ENCODE results near the gene OXER1.

Gene OXER1

DNA sequence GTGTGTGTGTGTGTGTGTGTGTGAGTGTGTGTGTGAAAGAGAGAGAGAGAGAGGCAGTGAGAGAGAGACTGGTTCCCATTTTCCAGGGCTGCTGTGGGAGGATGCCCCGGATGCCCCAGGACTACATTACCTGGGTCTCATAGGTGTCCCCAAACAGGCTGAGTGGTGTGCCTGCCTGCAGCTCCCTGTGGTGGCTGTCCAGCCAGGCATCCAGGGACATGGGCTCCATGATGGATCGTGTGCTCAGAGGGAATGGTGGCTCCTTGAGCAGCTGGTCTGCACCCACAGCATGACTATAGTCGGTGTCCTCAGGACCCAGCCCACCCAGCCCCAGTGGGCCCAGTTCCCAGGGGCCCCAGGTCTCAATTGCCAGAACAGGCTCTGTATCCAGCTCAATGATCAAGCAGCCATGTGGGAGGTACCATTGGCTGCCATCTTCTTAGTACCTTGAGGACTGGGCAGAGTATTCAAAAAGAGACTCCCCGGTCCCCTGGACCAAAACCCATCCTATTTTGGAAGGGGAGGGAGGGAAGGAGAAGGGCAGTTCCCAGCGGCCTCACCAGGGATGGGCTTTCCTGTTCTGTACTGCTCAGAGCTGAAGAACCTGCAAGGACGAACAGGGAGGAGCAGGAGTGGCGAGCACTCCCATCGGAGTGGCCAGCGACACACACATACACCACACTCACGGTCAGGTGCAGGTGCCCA lies 5.8 kb upstream of the OXER1 start:
- DNase-seq (ENCODE audit: low read depth): no peak

DNA sequence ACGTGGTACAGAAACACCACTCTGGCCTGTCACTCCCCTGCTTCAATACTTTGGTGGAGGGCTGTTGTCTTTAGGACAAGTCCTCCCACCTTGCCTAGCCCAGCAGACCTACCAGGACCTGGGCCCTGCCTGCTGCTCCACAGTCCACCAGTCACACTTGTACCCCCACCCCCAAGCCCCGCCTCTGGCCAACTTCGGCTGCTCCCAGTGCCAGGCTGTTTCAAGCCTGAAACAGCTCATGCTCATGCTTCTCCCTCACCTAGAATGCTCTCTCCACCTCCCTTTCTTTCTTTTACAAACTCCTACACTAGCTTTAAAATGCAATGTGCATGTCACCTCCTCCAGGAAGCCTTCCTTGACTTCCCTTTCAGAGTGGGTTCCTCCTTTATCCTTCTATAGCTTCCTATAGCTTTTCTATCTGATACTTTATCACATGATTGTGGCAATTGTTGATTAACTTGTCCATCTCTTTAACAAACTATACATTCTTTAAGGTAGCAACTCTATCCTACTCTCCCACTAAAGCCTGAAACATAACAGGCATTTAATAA lies 4.8 kb upstream of the OXER1 start:
- DNase-seq (ENCODE audit: low read depth): no peak

DNA sequence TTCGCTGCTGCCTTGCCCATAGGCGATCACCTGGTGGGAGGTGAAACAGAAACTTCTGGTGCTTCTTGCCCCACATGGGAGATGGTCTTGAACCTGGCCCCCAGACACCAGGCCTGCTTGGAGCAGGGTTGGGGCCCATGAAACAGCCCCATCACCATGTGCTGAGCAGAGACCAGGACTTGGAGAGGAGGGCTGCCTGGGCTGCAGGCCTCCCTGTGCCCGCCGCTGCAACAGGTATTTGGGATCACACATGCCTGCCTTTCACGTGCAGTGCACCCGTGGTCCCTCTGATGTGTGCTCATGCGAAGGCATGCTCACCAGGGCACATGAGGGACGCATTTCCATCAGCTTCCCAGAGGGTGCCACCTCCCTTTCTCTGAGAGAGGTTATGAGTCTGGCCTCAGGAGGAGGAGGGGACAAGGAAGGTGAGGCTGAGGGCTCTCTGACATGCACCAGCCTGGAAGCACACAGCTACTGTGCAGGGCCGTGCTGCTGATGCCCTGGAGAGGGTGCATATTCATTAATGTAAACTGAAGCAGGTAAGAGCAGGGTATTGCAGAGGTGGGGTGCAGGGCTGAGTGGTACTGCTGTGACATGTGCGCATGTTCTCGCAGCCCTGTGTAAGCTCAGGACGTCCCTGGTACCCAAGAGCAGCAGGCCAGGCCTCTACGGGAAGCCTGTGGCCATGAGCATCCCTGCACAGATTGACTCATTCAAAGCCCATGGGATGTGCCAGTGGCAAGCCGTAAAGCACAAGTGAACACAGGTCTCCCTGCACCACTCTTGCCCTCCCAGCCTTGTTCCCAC lies 4.2 kb upstream of the OXER1 start:
- no peak for DNase-seq (ENCODE audit: low read depth)

DNA sequence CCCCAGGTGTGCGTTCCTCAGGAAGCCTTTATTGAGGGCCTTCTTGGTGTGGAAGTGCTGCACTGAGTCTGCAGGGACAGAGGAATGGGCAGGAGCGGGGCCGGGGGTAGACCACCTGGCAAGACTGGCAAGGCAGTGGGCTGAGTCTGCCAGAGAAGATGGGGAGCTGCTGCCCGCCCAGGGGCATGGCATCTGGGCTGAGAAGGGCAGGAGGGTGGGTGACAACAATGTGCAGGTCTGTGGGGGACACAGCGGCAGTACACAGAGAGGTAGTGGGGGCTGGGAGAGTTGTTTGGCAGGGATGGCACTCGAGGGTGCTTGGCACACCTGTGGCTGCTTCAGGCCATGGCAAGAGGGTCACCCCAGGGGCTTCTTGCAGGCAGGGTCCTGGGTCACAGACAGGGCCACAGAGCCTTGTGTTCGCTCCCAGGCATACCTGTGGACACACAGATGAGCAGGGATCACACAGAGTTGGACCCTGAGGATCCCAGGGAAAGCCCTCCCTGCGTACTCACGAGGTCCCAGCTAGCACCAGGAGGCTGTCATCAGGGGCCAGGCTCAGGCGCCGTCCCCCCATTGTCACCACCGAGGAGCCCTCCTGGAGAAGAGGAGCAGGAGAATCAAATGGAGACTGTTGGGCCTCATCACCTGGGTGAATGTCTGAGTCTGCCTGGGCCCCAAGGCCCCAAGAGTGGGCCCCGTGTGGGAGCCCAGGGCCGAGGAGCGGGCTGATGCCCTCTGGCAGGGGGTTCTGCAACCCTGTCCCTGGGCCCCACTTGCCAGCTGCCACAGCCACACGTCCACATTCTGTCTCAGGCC lies 3.4 kb upstream of the OXER1 start:
- no peak for DNase-seq (ENCODE audit: low read depth)

DNA sequence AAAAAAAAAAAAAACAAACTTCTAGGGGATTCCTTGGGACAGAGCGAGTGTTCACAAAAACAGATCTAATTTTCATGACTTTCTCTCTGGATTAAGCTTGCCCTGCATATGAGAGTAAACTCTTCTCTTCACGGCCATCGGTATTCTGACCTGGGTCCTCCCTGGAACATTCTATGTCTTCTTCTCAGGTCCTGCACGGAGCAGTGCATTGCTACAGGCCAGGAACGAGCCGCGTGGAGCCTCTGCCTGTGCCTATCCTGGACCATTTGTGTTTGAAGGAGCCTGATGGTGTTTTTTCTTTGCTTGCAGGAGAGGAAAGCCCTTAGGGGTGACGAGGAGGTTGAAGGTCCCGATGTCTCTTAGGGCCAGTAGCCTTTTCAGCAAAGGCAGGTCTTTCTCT lies 1.8 kb upstream of the OXER1 start:
- DNase-seq (ENCODE audit: low read depth): no peak

DNA sequence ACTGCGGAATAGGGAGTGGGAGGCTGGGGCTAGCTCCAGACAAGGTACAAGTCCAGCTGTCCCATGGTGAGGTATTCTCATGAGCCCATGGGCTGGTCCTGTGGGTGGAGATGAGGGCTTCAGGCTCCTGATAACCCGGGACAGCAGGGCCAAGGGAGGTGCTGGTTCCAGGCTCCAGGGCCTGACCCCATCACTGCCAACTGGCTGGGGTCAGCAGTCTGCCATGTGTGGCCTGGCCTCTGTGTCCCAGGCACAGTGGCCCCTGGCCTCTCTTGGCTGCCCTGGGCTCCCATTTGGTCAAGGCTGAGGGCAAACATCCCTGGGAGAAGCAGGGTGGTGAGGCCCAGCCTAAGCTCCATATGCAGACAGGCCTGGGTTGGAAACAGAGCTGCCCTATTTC lies 966 bp upstream of the OXER1 start:
- DNase-seq (ENCODE audit: low read depth): no peak

DNA sequence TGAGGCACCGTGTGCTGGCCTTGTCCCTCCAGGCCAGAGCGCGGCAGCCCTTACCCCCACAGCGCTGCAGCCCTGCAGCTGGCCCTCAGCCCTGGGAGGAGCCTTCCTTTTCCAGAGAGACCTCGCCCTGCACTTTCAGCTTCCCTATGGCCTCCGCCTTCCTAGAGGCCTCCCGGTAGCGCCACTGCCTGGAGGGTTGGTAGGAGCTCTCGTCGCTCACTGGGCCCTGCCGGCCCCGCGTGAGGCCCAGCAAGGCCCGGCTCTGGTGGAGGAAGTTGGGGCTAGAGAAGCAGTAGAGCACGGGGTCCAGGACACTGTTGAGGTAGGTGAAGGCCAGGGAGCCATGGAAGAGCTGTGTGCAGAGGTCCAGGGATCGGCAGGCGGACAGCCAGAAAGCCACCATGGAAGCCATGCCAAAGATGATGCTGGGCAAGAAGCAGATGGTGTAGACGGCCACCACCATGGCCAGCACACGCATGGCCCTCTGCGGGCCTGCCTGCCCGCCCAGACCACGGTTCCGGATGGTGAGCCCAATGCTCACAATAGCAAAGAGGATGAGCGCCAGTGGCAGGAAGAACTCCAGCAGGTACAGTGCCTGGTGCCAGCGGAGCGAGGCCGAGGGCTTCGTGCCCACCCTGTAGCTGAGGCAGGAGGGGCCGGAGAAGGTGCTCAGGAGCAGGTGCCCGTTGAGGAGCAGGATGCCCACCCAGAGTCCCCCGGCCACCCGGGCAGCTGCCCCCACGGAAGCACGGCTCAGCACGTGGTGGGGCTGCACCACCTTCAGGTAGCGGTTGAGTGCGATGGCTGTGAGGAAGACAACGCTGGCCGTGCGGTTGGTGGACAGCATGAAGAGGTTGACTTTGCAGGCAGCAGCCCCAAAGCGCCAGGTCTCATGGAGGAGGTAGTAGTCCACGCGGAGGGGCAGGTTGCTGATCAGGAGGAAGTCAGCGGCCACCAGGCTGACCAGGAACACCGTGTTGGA lies 821 bp downstream of the OXER1 start:
- DNase-seq (ENCODE audit: low read depth): no peak

DNA sequence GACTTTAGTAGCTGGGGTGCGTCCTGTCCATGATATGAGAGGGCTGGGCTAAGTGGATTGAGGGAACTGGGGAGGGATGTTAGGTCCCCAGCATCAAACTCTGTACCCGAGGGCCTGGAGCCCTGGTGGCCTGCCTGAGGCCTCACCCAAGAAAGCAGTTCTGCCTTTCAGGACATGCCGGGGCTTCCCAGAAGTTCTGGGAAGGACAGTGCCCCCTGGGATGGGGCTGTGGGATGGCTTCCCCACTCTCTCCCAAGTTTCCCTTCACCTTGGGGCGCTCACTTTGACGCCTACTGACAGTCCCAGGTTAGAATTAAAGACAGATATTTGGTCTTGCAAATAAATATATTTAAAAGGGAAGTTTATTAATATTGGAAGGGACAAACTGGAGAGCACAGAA lies 1.8 kb downstream of the OXER1 start:
- DNase-seq (ENCODE audit: low read depth): no peak

DNA sequence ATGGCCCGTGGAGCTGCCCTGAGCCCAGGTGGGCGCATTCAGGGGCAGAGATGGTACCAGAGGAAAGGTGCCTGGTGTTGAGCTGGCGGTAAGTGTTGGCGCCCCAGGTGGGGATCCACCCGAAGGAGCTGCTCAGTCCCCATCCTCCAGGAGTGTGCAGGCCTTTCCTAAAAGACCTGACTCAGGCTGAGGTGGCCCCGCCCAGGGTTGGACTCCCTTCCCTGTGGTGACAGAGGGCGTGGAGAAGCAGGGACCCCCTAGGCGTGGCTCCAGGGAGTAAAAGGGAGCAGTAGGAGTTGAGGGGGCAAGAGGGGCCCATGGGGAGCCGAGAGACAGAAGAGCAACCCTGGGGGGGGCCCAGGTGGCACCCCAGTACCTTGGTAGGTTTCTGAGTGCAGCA lies 2.4 kb downstream of the OXER1 start:
- DNase-seq (ENCODE audit: low read depth): no peak

DNA sequence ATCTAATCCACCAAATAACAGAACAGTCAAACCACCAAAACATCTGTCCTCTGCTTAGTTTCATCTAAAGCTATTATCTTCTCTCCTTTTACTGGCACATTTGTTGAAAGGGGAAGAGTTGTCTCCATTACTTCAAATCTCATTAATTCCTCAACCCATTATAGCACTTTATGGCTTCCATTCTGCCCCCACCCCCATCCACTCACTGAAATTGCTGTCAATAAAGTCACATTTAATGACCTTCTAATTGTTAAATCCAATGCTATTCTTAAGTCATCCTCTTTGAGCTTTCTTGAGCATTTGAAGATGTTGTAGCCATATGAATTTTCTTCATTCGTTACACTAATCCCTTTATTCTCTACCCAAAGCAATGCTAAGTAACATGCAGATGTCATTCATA lies 5.2 kb downstream of the OXER1 start:
- no peak for DNase-seq (ENCODE audit: low read depth)

DNA sequence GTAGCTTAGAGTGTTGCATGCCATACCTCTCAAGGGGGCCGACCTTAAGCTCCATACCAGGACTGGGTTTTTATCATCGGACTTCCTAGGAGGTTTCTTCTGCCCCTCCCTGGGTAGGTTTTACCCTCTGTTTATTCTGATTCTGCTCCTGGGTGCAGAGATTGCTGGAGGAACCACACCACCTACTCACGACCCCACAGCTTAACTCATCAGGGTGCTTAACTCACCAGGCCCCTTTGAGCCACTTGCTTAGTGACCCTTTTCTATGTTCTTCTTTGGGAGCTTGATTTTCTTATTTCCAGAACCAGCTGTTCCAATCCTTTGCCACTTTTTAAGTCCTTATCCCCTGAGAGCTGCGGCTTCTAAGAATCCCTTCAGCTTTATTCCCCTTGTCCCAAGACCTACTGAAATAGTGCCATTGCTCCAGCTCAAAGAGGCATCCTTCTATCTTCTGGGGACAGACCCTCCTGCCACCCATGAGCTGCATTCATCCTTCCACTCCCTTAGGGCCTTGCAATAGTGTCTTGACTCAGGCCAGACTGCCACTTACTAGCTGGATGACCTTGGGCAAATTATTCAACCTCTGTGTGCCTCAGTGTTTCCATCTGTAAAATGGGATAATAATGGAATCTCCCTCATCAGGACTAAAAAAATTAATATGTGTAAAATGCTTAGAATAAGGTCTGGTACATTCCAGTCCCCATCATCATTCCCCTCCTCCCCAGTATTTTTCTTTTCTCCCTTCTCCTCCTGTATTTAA lies 5.8 kb downstream of the OXER1 start:
- no peak for DNase-seq (ENCODE audit: low read depth)

DNA sequence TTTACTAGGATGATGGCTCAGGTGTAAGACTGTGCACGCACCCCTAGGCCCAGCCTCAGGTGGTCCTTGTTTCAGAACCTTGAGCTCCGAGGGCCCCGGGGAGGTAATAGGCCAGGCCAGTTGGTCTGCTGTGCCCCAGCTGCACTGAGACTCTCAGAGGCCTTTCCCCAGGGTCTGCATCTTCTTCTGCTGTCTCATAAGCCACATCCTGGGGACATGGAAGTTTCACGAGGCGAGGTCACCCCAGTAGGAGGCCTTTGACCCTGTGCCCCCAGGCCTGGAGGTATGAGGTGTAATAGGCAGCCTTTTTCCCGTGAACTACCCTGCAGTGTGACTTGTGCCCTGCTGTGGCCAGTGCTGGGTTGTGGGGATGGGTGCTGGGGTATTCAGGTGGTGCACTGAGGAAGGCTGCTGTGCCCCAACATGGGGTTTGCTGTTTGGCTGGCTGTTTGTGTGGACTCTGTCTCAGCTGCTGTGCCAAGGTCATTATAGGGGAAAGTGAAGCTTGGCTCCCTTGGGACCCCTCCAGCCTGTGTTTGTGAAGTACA lies 6.9 kb downstream of the OXER1 start:
- DNase-seq (ENCODE audit: low read depth): no peak

DNA sequence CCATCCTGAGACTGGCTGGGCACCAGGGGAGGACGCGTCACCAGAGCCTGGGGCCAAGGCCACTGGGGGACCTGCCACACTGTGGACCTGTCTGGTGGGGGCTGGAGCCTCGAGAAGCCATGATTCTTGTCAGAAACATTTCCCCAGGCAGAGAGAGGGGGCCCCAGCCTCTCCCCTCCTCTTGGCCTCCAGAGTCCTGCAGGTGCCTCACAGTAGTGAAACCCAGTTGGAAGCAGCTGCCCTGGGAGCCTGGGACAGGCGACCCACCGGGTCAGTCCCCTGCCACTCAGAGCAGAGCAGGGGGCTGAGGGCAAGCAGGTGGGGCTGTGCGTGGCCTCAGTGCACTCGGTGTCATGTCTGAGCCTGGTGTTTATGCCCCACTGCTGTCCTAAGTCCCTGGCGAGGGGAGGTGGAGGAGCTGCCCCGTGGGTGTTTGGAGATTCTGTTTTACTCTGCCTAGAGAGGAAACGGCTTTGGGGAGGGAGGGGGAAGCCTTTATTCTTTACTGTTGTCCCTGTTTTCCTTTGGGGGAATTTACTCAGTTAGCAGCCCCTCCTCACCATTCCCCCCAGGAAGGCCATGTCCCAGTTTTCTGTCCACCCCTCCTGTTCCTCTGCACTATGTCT lies 7.7 kb downstream of the OXER1 start:
- DNase-seq (ENCODE audit: low read depth): no peak

DNA sequence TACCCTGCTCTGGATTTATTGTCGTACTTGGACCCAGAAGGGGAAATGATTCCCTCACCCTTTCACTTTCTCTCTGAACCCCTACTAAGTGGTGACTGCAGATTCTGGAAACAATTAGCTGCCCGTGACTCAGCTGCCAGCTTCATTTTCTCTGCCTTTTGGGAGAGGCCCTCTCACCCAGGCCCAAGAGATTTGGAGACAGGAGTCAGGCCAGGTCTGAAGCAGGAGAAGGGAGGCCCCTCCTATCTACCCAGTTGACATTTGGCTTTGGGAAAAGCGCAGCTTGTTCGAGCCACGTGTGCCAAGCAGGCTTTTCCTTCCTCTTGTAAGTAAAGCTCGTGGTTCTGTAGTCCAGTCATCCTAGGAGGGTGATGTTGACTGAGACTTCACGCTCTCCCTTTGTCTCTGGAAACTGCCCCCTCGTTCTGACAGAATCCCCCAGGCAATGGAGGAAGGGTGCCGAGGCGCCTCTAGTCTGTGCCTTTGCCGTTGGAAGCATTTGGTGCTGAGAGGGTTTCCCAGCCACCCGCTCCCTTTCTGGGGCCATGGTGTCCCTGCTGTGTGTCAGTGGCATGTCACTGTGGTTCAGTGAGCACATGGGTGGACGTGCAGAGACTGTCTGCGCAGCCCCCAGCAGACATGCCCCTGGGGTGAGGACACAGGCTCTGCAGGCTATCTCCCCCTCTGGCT lies 8.6 kb downstream of the OXER1 start:
- DNase-seq (ENCODE audit: low read depth): no peak

DNA sequence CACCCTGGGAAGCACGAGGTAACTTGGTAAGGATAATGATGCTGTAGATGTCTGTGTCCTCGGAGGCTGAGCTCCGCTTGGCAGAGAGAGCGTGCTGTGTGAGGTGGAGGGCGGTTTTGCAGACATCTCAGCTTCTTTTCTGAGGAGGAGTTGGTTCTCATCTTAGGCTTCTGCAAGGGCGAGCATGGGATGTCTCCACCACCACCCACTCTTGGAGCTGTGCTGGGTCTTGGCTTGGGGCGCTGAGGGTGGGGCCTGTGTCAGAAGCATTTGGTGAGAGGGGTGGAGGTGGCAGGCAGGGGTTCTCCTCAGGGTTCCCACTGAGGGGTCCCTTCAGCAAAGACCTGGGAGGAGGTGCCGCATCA lies 9.2 kb downstream of the OXER1 start:
- DNase-seq (ENCODE audit: low read depth): no peak

DNA sequence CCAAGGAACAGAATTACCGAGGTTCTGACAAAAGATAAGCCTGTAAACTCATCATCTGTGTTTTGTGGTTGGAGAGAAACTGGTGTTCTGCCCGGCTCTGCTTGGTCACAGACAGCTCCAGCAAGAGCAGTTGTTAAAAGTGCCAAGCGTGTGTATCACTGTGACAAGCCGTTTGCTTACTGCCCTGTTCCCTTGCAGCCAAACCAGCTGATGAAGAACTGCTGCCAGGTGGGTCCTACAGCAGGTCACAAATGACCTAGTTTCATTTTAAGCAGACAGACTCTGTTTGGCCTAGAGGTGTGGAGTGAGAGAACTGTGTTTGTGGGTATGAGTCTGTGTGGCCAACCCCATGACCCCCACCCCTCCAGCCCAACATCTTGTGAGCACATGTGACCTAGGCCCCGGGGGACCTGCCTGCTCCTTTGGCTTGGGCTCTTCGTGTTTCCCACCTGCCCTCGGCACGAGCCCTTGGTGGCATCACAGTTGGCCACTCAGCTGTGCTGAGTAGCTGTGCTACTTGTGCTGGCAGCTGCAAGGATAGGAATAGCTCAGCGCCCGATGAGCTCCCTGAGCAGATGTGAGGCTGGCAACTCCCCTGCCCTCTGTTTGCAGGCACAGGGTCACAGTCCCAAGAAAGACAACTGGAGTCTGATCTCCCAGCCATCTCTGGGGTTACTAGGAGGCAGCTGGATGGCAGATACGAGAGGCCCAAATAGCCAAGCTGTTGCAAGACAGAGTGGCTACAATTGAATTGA lies 9.7 kb downstream of the OXER1 start:
- no peak for DNase-seq (ENCODE audit: low read depth)

DNA sequence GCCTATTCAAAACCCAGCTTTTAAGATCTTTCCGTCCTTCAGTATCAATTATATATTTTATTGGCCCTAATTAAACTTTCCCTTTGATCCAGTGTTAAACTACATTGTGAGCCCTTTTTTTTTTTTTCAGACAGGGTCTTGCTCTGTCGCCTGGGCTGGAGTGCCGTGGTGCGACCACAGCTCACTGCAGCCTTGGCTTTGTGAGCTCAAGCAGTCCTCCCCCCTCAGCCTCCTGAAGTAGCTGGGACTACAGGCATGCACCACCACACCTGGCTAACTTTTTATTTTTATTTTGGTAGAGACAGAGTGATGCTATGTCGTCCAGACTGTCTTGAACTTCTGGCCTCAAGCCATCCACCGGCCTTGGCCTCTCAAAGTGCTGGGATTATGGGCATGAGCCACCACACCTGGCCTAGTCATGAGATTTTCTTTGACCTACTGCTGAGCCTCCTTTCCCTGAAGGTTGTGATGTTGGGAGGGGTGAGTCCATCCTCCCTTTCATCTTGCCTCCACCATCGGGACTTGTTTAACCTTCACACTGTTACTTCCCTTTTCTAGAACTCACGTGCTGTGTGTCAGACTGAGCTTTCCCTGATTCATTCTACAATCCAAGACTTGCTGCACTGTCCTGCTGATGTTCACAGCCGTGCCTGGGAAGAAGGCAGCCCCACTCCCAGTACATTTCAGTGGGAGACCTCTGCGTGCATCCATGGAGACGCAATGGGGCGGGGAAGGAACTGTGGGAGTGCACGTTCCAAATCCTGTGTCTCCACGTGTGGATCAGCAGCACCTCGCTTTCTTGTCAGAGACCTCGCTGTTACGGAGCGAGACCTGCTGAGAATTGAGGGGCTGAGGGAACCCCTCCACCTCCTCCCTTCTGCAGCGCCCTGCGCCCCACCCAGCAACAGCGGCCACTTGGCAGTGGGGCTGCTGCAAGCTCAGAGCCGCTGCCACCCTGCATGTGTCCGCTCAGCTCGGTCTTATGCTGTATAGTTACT lies 10.8 kb downstream of the OXER1 start:
- DNase-seq (ENCODE audit: low read depth): no peak
